GM18499 (cell line): ENCODE results near the gene SCNN1A.

Experiments used
- ATAC-seq: cut with Tn5 transposase; IDR thresholded peaks from one replicate; pipeline ENCODE4 v1.9.1; 2021; ENCODE audit warnings: moderate number of reproducible peaks; ENCODE audit not compliant: insufficient read depth, unreplicated experiment

The SCNN1A gene

GRCh38 chr12:6336079-6336888 is 39.1 kb downstream of the SCNN1A start:
- ATAC-seq = no peak

GRCh38 chr12:6335451-6336078 is 39.8 kb downstream of the SCNN1A start:
- peak; percentile 39 for ATAC-seq

GRCh38 chr12:6334940-6335450 is 40.4 kb downstream of the SCNN1A start:
- ATAC-seq = no peak

- no peak for ATAC-seq
Observed at GRCh38 chr12:6334359-6334758, 41.0 kb downstream of the SCNN1A start.

- ATAC-seq = no peak
Observed at GRCh38 chr12:6333566-6333965, 41.8 kb downstream of the SCNN1A start.

- no peak for ATAC-seq
Observed at GRCh38 chr12:6333029-6333428, 42.3 kb downstream of the SCNN1A start.

- no peak for ATAC-seq
Observed at GRCh38 chr12:6332459-6332858, 42.9 kb downstream of the SCNN1A start.

- no peak for ATAC-seq
Observed at GRCh38 chr12:6330999-6331714, 44.2 kb downstream of the SCNN1A start.

- no peak for ATAC-seq
Observed at GRCh38 chr12:6330192-6330591, 45.2 kb downstream of the SCNN1A start.

GRCh38 chr12:6329703-6330064 is 45.7 kb downstream of the SCNN1A start:
- no peak for ATAC-seq

GRCh38 chr12:6328945-6329702 is 46.2 kb downstream of the SCNN1A start:
- ATAC-seq = no peak

GRCh38 chr12:6328045-6328779 is 47.2 kb downstream of the SCNN1A start:
- no peak for ATAC-seq

- no peak for ATAC-seq
Observed at GRCh38 chr12:6327229-6328041, 47.9 kb downstream of the SCNN1A start.

GRCh38 chr12:6326316-6327228 is 48.8 kb downstream of the SCNN1A start:
- ATAC-seq = no peak

- no peak for ATAC-seq
Observed at GRCh38 chr12:6324936-6325750, 50.2 kb downstream of the SCNN1A start.

- no peak for ATAC-seq
Observed at GRCh38 chr12:6323995-6324711, 51.2 kb downstream of the SCNN1A start.
